K562 (cell line): ENCODE results near the gene TANGO6. TPM values are rescaled to one million over a fixed set of nuclear protein-coding genes. Genes with fewer than 3 reads are reported as not detected.

Experiments used
- ATAC-seq: fragments of 200-7000 bp; cut with Tn5 transposase; 3 replicates; pipeline ENCODE4 v1.9.1; 2020; ENCODE audit warnings: moderate library complexity
- BruUV-seq: library from RNA; stranded (reverse); fragments of 400-500 nt; replicated peaks from 2 replicates; lab custom pipeline; 2021; lab: Mats Ljungman, UMichigan
- CTCF ChIA-PET: fragments of 300-600 bp; formaldehyde crosslinking; extraction: SDS; loops from one replicate; lab custom pipeline; 2021; ENCODE audit warnings: low intra/inter-chr PET ratio; lab: Yijun Ruan, JAX
- POLR2A ChIA-PET: fragments of 300-600, 350-650 bp; sonication (Branson Sonifier 250); formaldehyde crosslinking; extraction: SDS; loops from one replicate; lab custom pipeline; 2021; ENCODE audit warnings: antibody characterized with exemption, inconsistent platforms; lab: Yijun Ruan, JAX
- DNase-seq, 4 experiments: peaks; one replicate each; pipeline versions ENCODE4 v3.0.0 to v3.0.0-alpha.2; 2011 to 2018; ENCODE audit warnings: low spot score in 3 of 4, mixed read lengths in 3 of 4; ENCODE audit errors: extremely low read depth in 1 of 4
- FAIRE-seq: peaks from 2 replicates; lab custom pipeline; 2011; peaks lifted over from hg19 to GRCh38; lab: Jason Lieb, UNC
- H2AFZ ChIP-seq: 2 replicates; pipeline ENCODE4 v1.6.0; 2011; ENCODE audit warnings: low read depth, low read length, control low read depth, inconsistent platforms
- H3K27ac ChIP-seq: fragments of 200-600 bp; 3 replicates; pipeline ENCODE4 v1.8.0; 2011; ENCODE audit warnings: low read depth, mild to moderate bottlenecking, control low read depth, inconsistent platforms, low read length, moderate library complexity, mixed read lengths; ENCODE audit errors: extremely low read depth
- H3K27me3 ChIP-seq, 2 experiments: fragments of 300-600 bp in 1 of 2; 2 replicates in 1 of 2; 3 replicates in 1 of 2; pipeline versions ENCODE4 v1.6.0 to v1.8.0; 2011; ENCODE audit warnings: inconsistent platforms in 2 of 2, low read length in 2 of 2, mild to moderate bottlenecking in 1 of 2, mixed read lengths in 1 of 2, moderate library complexity in 1 of 2; ENCODE audit not compliant: control insufficient read depth in 2 of 2, insufficient read depth in 2 of 2
- H3K36me3 ChIP-seq: fragments of 300-600 bp; 3 replicates; pipeline ENCODE4 v1.8.0; 2011; ENCODE audit warnings: mild to moderate bottlenecking, low read length, inconsistent platforms; ENCODE audit not compliant: control insufficient read depth, insufficient read depth
- H3K4me1 ChIP-seq, 2 experiments: fragments of 200-600 bp in 1 of 2; replicated peaks in 1 of 2; 2 replicates in 1 of 2; 3 replicates in 1 of 2; pipeline versions ENCODE4 v1.5.1 to v1.8.0; 2011; ENCODE audit warnings: inconsistent platforms in 2 of 2, low read length in 2 of 2, mild to moderate bottlenecking in 1 of 2, mixed read lengths in 1 of 2, moderate library complexity in 1 of 2; ENCODE audit not compliant: control insufficient read depth in 2 of 2, insufficient read depth in 2 of 2
- H3K4me2 ChIP-seq: 2 replicates; pipeline ENCODE4 v1.6.1; 2011; ENCODE audit warnings: low read length, control low read depth, inconsistent platforms, mixed read lengths; ENCODE audit not compliant: insufficient read depth
- H3K4me3 ChIP-seq: fragments of 200-600 bp; sonication (generic), shearing (Covaris generic); 2 replicates; pipeline ENCODE4 v1.5.1; 2016; ENCODE audit warnings: control low read depth, inconsistent platforms
- H3K79me2 ChIP-seq: fragments of 200-600 bp; 3 replicates; pipeline ENCODE4 v1.8.0; 2011; ENCODE audit warnings: low read length, inconsistent platforms; ENCODE audit not compliant: control insufficient read depth, insufficient read depth
- H3K9ac ChIP-seq, 2 experiments: 2 replicates each; pipeline versions ENCODE4 v1.6.0 to v1.6.1; 2011; ENCODE audit warnings: low read depth in 2 of 2, low read length in 2 of 2, control low read depth in 1 of 2, inconsistent platforms in 1 of 2, mild to moderate bottlenecking in 1 of 2, mixed read lengths in 1 of 2; ENCODE audit not compliant: insufficient read depth in 1 of 2
- H3K9me1 ChIP-seq: one replicate; pipeline ENCODE4 v1.6.0; 2011; ENCODE audit warnings: inconsistent platforms, mild to moderate bottlenecking, low read length, moderate library complexity; ENCODE audit not compliant: control insufficient read depth, insufficient read depth
- H3K9me3 ChIP-seq: replicated peaks from 2 replicates; pipeline ENCODE4 v1.5.1; 2011; ENCODE audit warnings: low read depth, low read length, inconsistent platforms; ENCODE audit not compliant: control insufficient read depth, insufficient read depth
- H4K20me1 ChIP-seq: replicated peaks from 2 replicates; pipeline ENCODE4 v1.6.1; 2011; ENCODE audit warnings: low read length, inconsistent platforms, mixed read lengths; ENCODE audit not compliant: control insufficient read depth, insufficient read depth
- FOXA3 ChIP-seq, 2 experiments: fragments of 450-650 bp in 1 of 2; sonication (generic) in 1 of 2; formaldehyde crosslinking; IDR thresholded peaks in 1 of 2; conservative IDR thresholded peaks in 1 of 2; 2 replicates each; pipeline versions ENCODE4 v1.4.0 to v1.8.0; 2020 to 2022; ENCODE audit warnings: mild to moderate bottlenecking in 2 of 2, missing genetic modification reagents in 1 of 2
- MCM5 ChIP-seq: fragments of 450-650 bp; IDR thresholded peaks from 2 replicates; pipeline ENCODE4 v1.6.1; 2016; ENCODE audit warnings: low read depth
- NFE2 ChIP-seq: IDR thresholded peaks from 2 replicates; pipeline ENCODE4 v1.6.1; 2014; ENCODE audit warnings: antibody characterized with exemption, low read depth
- TEAD2 ChIP-seq: fragments of 450-650 bp; IDR thresholded peaks from 2 replicates; pipeline ENCODE4 v1.6.1; 2016; ENCODE audit warnings: missing genetic modification characterization, control low read depth, missing compliant biosample characterization
- ZNF274 ChIP-seq: IDR thresholded peaks from 2 replicates; pipeline ENCODE4 v1.6.1; 2011; ENCODE audit warnings: low read depth, mild to moderate bottlenecking, low read length, moderate library complexity, borderline replicate concordance
- ZNF583 ChIP-seq: fragments of 250-450 bp; sonication (Bioruptor Pico); IDR thresholded peaks from 2 replicates; pipeline ENCODE4 v1.4.0; 2020
- WGBS: fragments of 100-300 bp; shearing (Covaris generic); methylation state at CpG from one replicate; pipeline ENCODE4 v1.1.6; 2016; ENCODE audit warnings: low coverage, mixed read lengths; ENCODE audit not compliant: insufficient coverage; ENCODE audit errors: missing lambda C conversion rate; 5-methylcytosine and 5-hydroxymethylcytosine counted together
- in situ Hi-C: fragments of 300-500 bp; cut with MboI; formaldehyde crosslinking; loops from 4 replicates; pipeline ENCODE4 v1.15.0; 2018; ENCODE audit warnings: inconsistent platforms, mixed read lengths
- intact Hi-C: fragments of 100-400 bp; cut with micrococcal nuclease; formaldehyde crosslinking; loops from 2 replicates; pipeline ENCODE4 v1.14.2; 2022
- polyA plus RNA-seq, 8 experiments: library from polyadenylated mRNA; depleted of rRNA in 4 of 8; stranded (reverse) in 5 of 8; unstranded in 3 of 8; fragments of >200 nt; fragmentation: Nextera tagmentation in 2 of 8; fragmentation: Illumina TruSeq in 1 of 8; extraction: Ambion mirVana in 2 of 8; extraction: Trizol in 1 of 8; gene quantifications; 2 replicates each; pipeline versions ENCODE4 v1.2.1 to v1.2.3, GENCODE V29; 2011 to 2014; ENCODE audit warnings: inconsistent platforms in 1 of 8, missing spikeins in 1 of 8
- total RNA-seq, 7 experiments: library from RNA; depleted of rRNA in 6 of 7; stranded (reverse); fragments of >200 nt in 6 of 7; fragmentation: Illumina TruSeq in 2 of 7; extraction: Trizol in 2 of 7; gene quantifications; 2 replicates each; pipeline versions ENCODE4 v1.2.1 to v1.2.3, GENCODE V29; 2011 to 2021; ENCODE audit warnings: low replicate concordance in 1 of 7
- TF ChIP-seq, protein P1 (sequence below): sonication (generic); formaldehyde crosslinking; IDR thresholded peaks from 2 replicates; pipeline ENCODE4 v1.4.0; 2020; ENCODE audit warnings: mild to moderate bottlenecking, missing genetic modification reagents
- TF ChIP-seq, protein P2 (sequence below): sonication (generic); formaldehyde crosslinking; IDR thresholded peaks from 2 replicates; pipeline ENCODE4 v1.8.0; 2023; ENCODE audit warnings: missing genetic modification reagents, mild to moderate bottlenecking, borderline replicate concordance
- TF ChIP-seq, protein P3 (sequence below): fragments of 250-450 bp; sonication (Bioruptor Pico); IDR thresholded peaks from 2 replicates; pipeline ENCODE4 v1.5.0; 2020; ENCODE audit warnings: mild to moderate bottlenecking
- TF ChIP-seq, protein P4 (sequence below): fragments of 250-450 bp; sonication (Bioruptor Pico); IDR thresholded peaks from 2 replicates; pipeline ENCODE4 v1.9.0; 2021; ENCODE audit warnings: mild to moderate bottlenecking

TANGO6 gene
- total and polyA plus RNA-seq, 9 of the 15 experiments (the other 6 are each of a cell fraction or from before 2014, with no cell fraction given): 1.6 to 15.2 (median 9.6) TPM

DNA sequence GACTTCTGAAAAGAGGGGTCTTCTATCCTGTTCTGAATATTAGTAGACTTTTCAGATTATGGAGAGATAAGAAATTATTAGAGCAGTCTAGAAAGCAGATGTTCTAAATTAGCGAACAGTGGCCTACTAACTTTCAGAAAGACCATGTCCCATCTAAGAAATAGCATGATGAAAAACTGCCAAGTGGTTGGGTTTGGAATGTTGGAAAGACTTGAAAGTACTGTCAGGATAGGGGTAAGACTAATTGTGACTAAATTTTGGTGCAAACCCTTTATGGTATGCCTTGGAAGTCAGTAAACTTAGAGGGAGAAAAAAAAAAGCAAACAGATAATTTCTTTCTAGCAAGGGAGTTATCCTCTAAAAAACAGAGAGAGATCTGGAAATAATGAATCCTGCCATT, 41.1 kb downstream of the TANGO6 start (continued):
- TF ChIP-seq, protein P1, sequence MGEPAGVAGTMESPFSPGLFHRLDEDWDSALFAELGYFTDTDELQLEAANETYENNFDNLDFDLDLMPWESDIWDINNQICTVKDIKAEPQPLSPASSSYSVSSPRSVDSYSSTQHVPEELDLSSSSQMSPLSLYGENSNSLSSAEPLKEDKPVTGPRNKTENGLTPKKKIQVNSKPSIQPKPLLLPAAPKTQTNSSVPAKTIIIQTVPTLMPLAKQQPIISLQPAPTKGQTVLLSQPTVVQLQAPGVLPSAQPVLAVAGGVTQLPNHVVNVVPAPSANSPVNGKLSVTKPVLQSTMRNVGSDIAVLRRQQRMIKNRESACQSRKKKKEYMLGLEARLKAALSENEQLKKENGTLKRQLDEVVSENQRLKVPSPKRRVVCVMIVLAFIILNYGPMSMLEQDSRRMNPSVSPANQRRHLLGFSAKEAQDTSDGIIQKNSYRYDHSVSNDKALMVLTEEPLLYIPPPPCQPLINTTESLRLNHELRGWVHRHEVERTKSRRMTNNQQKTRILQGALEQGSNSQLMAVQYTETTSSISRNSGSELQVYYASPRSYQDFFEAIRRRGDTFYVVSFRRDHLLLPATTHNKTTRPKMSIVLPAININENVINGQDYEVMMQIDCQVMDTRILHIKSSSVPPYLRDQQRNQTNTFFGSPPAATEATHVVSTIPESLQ (CRISPR knock-in tag): no peak
- no peak for TF ChIP-seq FOXA3 (CRISPR knock-in tag; conservative IDR thresholded peaks at IDR 0.05 in 1 of 2, IDR thresholded peaks at IDR 0.05 in 1 of 2)

DNA sequence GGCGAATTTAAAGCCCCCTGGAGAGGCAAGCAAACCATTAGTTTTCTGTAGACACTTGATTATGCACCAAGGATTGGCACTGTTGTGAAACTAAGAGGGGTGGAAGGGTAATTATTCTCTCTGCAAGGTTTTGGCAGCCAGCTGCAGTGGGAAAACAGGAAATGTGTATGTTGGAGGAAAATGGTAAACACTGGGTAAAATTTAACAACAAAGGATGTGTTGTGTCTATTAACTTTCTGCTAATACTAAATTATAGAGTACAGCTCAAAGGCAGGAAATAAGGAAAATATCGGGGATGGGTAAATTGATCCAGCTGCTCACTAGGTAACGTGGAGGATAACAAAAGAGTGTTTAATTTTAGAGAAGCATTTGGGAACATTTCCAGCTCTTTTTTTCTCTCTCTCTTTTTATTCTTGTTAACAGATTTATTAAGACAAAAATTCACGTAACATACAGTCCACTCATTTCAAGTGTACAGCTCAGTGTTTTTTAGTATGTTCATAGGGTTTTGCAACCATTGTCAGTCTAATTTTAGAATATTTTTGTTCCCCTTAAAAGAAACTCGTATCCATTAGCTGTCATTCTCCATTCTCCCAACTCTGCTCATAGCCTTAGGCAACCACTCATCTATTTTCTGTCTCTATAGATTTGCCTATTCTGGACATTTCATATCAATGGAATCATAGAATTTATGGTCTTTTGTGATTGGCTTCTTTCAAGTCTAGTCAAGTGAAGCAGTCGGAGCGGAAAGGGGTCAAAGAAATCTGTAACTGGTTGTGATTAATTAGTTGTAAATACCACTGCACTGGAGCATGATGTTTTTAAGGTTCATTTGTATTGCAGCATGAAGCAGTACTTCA, 41.8 kb downstream of the TANGO6 start:
- ChIA-PET CTCF (no interaction called here), POLR2A (interaction anchor here (0.6 kb wide), 3 partner anchors 66 to 1498 kb away, joined by 3 read pairs; no protein-coding TSS in a partner anchor)
- ATAC-seq (no peak), FAIRE-seq (no peak), DNase-seq (no peak)
- Histone ChIP-seq H3K4me3 (no peak overlapping the region), H2AFZ (no peak overlapping the region), H3K27me3 (no peaks in the 10 kb centered on the region), H3K4me1 (0 out of 5 replicates have a peak, but pooled peaks cover 0 to 2% of the 10 kb centered on the region in 2 experiments), H3K79me2 (no peaks in the 10 kb centered on the region), H3K9me1 (no peaks in the 10 kb centered on the region), H3K4me2 (no peak overlapping the region), H3K27ac (no peak overlapping the region), H4K20me1 (no peaks in the 10 kb centered on the region), H3K36me3 (peaks cover 5% of the 10 kb centered on the region; the same call in 1 of the 3 replicates), H3K9ac (no peak overlapping the region), H3K9me3 (no peaks in the 10 kb centered on the region)
- intact Hi-C loops (no loop called here), in situ Hi-C loops (no loop called here)
- 75% methylated on average over 7 of the region's 7 CpGs for WGBS
- no TSS peak for BruUV-seq
- TF ChIP-seq ZNF583 (CRISPR knock-in tag) (no peak), NFE2 (no peak), TEAD2 (no peak), MCM5 (no peak), ZNF274 (no peak)
- TF ChIP-seq, protein P2, sequence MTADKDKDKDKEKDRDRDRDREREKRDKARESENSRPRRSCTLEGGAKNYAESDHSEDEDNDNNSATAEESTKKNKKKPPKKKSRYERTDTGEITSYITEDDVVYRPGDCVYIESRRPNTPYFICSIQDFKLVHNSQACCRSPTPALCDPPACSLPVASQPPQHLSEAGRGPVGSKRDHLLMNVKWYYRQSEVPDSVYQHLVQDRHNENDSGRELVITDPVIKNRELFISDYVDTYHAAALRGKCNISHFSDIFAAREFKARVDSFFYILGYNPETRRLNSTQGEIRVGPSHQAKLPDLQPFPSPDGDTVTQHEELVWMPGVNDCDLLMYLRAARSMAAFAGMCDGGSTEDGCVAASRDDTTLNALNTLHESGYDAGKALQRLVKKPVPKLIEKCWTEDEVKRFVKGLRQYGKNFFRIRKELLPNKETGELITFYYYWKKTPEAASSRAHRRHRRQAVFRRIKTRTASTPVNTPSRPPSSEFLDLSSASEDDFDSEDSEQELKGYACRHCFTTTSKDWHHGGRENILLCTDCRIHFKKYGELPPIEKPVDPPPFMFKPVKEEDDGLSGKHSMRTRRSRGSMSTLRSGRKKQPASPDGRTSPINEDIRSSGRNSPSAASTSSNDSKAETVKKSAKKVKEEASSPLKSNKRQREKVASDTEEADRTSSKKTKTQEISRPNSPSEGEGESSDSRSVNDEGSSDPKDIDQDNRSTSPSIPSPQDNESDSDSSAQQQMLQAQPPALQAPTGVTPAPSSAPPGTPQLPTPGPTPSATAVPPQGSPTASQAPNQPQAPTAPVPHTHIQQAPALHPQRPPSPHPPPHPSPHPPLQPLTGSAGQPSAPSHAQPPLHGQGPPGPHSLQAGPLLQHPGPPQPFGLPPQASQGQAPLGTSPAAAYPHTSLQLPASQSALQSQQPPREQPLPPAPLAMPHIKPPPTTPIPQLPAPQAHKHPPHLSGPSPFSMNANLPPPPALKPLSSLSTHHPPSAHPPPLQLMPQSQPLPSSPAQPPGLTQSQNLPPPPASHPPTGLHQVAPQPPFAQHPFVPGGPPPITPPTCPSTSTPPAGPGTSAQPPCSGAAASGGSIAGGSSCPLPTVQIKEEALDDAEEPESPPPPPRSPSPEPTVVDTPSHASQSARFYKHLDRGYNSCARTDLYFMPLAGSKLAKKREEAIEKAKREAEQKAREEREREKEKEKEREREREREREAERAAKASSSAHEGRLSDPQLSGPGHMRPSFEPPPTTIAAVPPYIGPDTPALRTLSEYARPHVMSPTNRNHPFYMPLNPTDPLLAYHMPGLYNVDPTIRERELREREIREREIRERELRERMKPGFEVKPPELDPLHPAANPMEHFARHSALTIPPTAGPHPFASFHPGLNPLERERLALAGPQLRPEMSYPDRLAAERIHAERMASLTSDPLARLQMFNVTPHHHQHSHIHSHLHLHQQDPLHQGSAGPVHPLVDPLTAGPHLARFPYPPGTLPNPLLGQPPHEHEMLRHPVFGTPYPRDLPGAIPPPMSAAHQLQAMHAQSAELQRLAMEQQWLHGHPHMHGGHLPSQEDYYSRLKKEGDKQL (CRISPR knock-in tag): no peak
- TF ChIP-seq, protein P3, sequence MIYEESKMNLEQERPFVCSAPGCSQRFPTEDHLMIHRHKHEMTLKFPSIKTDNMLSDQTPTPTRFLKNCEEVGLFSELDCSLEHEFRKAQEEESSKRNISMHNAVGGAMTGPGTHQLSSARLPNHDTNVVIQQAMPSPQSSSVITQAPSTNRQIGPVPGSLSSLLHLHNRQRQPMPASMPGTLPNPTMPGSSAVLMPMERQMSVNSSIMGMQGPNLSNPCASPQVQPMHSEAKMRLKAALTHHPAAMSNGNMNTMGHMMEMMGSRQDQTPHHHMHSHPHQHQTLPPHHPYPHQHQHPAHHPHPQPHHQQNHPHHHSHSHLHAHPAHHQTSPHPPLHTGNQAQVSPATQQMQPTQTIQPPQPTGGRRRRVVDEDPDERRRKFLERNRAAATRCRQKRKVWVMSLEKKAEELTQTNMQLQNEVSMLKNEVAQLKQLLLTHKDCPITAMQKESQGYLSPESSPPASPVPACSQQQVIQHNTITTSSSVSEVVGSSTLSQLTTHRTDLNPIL (CRISPR knock-in tag): no peak
- TF ChIP-seq, protein P4, sequence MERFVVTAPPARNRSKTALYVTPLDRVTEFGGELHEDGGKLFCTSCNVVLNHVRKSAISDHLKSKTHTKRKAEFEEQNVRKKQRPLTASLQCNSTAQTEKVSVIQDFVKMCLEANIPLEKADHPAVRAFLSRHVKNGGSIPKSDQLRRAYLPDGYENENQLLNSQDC (CRISPR knock-in tag): no peak
